HG03432 (cell line): ENCODE measurements around the gene SDR42E1.
A peak's percentile ranks its signal among the peaks of the same experiment; 100 is the strongest.

Experiments
- ATAC-seq: cut with Tn5 transposase; IDR thresholded peaks from one replicate; pipeline ENCODE4 v1.9.1; 2021; ENCODE audit warnings: mild to moderate bottlenecking, moderate library complexity; ENCODE audit not compliant: unreplicated experiment

The SDR42E1 gene, protein sequence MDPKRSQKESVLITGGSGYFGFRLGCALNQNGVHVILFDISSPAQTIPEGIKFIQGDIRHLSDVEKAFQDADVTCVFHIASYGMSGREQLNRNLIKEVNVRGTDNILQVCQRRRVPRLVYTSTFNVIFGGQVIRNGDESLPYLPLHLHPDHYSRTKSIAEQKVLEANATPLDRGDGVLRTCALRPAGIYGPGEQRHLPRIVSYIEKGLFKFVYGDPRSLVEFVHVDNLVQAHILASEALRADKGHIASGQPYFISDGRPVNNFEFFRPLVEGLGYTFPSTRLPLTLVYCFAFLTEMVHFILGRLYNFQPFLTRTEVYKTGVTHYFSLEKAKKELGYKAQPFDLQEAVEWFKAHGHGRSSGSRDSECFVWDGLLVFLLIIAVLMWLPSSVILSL

DNA sequence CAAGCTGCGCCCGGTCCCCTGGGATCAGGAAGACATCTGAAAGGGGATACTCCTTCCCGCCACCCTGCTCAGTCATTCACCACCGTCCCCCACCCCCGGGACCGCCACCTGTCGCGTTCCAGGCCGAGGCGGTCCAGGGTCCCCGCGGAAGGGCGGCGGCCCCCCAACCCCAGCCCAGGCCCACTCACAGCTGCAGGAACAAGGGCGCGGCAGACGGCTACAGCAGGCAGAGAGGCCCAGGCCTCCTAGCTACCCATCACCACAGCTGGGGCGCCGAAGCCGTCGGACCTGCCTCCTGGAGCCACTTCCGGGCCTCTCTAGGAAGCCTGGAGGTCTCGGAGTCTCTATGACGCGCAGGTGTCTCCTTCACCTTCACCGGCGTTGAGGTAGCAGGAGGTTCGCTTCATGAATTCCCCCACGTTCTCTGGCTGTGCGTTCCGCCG, at the start of gene SDR42E1:
SDR42E1 (minus strand) TSS at position 272 of the 443 bp plus-strand sequence. CDS start 10,612 bp downstream, outside the sequence.
- ATAC-seq, result peak; percentile 96

- ATAC-seq, result no peak
Observed at GRCh38 chr16:82059983-82060421, 48.7 kb upstream of the SDR42E1 start.

DNA sequence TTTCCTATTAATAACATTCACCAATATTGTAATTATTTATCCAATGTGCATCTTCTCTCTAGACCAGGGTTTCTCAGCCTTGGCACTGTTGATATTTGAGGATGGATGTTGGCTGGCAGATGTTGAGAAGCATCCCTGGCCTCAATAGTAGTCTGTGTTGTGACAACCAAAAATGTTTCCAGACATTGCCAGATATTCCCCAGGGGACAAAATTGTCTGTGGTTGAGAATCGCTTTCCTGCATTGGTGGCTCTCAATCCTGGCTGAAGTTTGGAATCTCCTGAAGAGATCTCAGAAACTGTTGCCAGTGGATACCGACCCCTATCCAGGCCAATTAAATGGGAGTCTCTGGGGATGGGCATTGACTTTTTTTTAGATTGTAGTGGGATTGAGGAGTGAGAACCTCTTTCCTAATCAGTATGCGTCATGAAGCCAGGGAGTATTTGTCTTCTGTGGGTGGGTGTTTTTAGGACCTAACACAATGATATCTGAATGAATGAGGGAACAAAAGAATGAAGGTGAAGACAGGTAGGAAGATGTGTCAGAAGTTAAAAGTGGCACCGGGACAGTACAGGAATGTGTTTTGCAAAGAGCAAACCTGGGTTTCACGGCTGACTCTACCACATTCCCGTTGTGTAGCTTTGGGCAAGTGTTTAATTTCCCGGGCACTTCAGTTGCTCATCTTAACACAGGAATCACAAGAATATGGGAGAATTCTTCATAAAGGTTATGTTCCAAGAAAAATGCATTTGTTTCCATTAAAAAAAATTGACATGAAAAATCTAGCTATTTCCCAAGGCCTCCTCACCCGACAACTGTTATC, 48.1 kb upstream of the SDR42E1 start:
- ATAC-seq, result no peak

DNA sequence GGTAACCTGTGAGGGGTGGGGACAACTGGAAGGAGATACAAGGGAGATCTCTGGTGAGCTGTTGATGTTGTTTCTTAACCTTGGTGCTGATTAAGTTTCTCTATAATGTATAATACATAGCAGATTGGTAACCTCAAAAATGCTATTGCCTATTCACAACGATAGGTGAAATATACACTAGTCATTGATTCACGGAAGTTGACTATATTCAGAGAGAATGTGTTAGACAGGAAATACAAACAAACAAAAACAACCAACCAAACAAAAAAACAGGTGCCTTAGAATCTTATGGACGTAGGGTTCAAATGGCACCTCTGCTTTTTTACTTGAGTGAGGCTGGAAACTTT, 45.3 kb upstream of the SDR42E1 start:
- no peak for ATAC-seq

- ATAC-seq, result no peak
Observed at GRCh38 chr16:82055728-82056549, 44.7 kb upstream of the SDR42E1 start.

GRCh38 chr16:82055117-82055516, 43.8 kb upstream of the SDR42E1 start:
- no peak for ATAC-seq

DNA sequence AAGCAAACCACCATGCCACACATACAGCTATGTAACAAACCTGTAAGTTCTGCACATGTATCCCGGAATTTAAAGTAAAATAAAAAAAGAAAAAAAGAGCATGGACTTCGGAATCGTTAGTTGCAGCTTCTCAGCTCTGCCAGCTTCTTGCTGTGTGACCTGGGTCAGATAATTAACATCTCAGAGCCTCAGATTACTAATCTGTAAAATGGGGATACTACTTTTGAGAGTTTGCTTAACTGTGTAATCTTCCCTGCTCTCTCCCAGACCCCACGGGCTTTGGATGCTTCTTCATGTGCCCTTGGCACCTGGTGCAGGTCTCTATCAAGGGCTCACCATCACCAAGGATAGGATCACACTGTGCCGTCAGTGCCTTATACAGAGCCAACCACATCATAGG, 40.4 kb upstream of the SDR42E1 start:
- ATAC-seq, result no peak

DNA sequence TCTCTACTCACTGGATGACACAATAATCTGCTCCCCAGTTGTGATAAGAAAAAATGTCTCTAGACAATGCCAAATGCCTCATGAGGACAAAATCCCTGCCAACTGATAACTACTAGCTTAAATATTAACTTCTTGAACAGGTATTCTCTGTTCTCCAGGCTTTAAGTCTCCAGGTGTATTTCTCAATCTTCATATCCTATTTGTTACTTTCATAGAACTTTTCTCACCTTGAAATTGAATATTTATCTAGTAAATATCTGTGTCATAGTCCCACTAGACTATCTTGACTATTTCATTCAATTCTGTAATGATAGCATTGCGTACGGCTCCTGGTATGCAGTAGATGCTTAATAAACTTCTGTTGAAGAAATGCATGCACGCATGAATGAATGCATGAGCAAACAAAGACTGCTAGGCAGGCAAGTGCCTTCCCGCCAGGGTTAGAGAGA, 39.7 kb upstream of the SDR42E1 start:
- no peak for ATAC-seq

DNA sequence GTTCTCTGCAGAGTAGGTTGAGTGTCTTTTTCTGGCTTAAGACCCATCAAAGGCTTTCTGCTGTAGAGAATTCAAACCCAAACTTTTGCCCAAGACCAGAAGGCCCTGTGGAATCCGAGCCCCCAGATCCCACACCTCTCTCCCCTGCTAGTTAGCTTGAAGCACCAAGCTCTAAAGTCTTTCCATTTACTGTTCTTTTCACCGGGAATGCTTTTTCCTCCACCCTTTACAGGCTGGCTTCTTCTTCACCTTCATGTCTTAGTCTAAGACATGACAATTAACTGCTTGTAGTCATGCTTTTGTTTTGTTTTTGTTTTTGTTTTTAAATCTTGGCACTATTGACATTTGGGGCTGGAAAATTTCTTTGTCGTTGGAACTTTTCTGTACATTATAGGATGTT, 39.2 kb upstream of the SDR42E1 start:
- ATAC-seq, result no peak

- ATAC-seq, result no peak
Observed at GRCh38 chr16:82049484-82049883, 38.2 kb upstream of the SDR42E1 start.

DNA sequence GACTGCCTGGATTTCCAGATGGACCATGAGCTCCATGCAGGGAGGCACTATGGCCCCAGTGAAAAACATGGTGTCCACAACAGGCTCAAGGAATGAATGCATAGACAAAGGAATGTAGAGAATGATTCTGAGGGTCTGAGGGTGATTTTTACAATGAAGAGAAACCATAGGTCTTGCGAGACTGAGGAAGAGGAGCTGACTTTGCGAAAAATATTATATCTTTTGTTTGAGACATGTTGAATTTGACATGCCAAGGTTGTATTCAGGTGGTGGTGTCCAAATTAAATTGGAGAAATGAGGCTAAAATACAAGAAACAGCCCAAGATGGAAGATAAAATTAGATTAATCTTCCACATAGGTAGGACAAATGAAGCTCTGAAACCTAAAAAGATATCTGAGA, 36.5 kb upstream of the SDR42E1 start:
- no peak for ATAC-seq

GRCh38 chr16:82047374-82047773, 36.1 kb upstream of the SDR42E1 start:
- ATAC-seq, result no peak

DNA sequence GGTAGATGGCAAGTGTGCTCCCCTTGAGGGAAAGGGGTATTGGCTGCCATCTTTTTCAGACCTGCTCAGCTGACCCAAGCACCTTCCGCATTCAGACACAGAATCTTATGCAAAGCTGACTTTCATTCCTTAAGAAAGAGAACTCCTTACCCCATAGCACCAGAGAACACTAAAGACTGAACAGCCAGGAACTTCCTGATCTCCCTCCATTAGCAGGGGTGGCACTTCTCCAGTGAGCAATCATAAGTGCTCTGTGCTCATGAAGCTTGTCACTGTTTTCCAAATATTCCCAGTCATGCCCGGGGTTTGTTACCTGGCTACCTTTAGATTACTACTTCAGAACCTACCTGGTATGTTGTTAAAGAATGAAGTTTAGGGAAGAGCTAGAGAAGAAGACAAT, 35.7 kb upstream of the SDR42E1 start:
- ATAC-seq, result no peak

DNA sequence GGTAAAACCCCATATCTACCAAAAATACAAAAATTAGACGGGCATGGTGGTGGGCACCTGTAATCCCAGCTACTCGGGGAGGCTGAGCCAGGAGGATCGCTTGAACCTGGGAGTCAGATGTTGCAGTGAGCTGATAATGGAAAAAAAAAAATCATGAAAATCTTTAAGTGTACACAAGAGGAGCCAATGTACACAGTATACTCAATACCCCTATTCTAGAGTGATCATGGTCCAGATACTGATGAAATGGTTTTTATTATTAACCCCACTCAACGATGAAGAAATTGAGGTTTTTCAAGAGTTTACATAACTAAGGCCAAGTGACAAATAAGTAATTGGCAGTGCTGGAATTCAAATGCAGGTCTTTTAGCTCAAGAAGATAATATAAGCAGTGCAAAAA, 35.3 kb upstream of the SDR42E1 start:
- ATAC-seq, result no peak

GRCh38 chr16:82045465-82045864, 34.2 kb upstream of the SDR42E1 start:
- ATAC-seq, result no peak

DNA sequence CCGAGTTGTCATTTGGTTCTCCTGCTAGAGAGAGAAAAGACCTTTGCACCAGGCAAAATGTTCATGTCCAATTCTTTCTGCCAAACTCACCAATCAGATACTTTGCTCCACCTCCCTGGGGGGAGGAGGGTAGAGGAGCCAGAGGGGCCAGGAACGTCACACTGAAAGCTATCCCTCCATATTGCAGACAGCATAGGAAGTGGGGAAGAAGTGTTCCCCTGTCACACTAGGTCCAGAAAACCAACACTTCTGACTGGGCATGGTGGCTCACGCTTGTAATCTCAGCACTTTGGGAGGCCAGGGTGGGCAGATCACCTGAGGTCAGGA, 33.3 kb upstream of the SDR42E1 start:
- no peak for ATAC-seq

DNA sequence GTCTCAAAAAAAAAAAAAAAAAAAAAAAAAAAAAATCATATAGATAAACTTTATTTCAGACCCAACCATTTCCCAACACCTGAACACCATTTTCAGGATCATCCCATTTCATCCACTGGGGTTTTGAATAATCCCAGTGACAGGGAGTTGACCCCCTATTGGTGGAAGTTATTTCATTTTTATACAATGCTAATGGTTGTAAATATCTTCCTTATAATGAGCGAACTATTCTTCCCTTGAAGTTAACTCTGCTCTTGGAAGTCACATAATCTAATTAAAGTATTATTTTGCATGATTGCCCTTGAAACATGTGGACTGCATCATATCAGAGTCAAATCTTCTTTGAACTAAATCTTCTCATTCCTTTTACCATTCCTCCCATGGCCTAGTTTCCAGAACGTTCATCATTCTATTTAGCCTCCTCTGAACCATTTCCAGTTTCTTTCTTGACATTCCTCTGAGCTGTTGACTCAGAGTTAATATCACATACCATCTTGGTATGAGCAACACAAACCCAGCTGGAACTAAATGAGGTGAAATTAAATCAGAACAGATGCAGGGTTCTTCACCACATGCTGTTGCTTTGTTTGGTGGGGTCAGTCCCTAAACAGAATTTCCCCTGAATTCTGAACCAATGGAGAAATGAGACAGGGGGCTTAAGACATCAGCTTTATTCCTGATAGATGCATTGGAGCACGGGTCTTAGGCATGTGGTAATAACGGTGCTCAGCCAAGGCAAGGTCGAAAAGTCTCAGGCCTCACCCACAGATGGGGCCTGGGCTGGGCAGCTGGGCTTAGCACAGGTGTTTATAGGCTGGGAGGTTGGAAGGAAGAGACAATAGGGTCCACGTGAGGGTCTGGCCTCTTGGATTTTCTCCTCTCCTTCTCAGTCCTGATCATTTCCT, 32.7 kb upstream of the SDR42E1 start:
- ATAC-seq, result no peak

GRCh38 chr16:82042846-82043245, 31.6 kb upstream of the SDR42E1 start:
- ATAC-seq, result no peak

- no peak for ATAC-seq
Observed at GRCh38 chr16:82042144-82042543, 30.9 kb upstream of the SDR42E1 start.

GRCh38 chr16:82041542-82041941, 30.3 kb upstream of the SDR42E1 start:
- ATAC-seq, result no peak
